H1 (cell line): ENCODE results near the gene FEV. TPM values are rescaled to one million over a fixed set of nuclear protein-coding genes. Genes with fewer than 3 reads are reported as not detected.

ENCODE experiments used
- ASH2L ChIP-seq: fragments of 200-600, 300-600 bp; sonication (generic); IDR thresholded peaks from one replicate; pipeline ENCODE4 v1.7.1; 2017; ENCODE audit warnings: low read length
- CBX5 ChIP-seq: fragments of 300-800, 300-1000 bp; sonication (generic); IDR thresholded peaks from 2 replicates; pipeline ENCODE4 v1.7.1; 2016; ENCODE audit warnings: antibody characterized with exemption, low read length, low read depth
- CEBPB ChIP-seq: IDR thresholded peaks from 2 replicates; pipeline ENCODE4 v1.6.1; 2012; ENCODE audit warnings: low read depth, low read length
- CHD2 ChIP-seq: IDR thresholded peaks from 2 replicates; pipeline ENCODE4 v1.6.1; 2012; ENCODE audit warnings: low read length, improper control_type of control experiment
- CREB1 ChIP-seq: IDR thresholded peaks from 2 replicates; pipeline ENCODE4 v1.6.1; 2012; ENCODE audit warnings: inconsistent platforms
- EZH2 ChIP-seq: fragments of 200-600 bp; sonication (generic); IDR thresholded peaks from 2 replicates; pipeline ENCODE4 v1.7.1; 2012; ENCODE audit warnings: low read depth, mild to moderate bottlenecking, moderate library complexity, low read length, inconsistent platforms; ENCODE audit not compliant: severe bottlenecking
- MAFK ChIP-seq: IDR thresholded peaks from 2 replicates; pipeline ENCODE4 v1.6.1; 2012; ENCODE audit warnings: low read depth, mild to moderate bottlenecking, improper control_type of control experiment, low read length
- NANOG ChIP-seq: IDR thresholded peaks from 2 replicates; pipeline ENCODE4 v1.6.1; 2011; ENCODE audit warnings: low read length, low read depth, mild to moderate bottlenecking, inconsistent platforms; ENCODE audit not compliant: insufficient read depth, poor library complexity, severe bottlenecking
- NRF1 ChIP-seq: IDR thresholded peaks from 2 replicates; pipeline ENCODE4 v1.6.1; 2011; ENCODE audit warnings: mild to moderate bottlenecking, low read depth, low read length, improper control_type of control experiment
- POLR2A ChIP-seq, 2 experiments: IDR thresholded peaks; 1 replicate in 1 of 2; 2 replicates in 1 of 2; pipeline ENCODE4 v1.6.1; 2011; ENCODE audit warnings: low read depth in 2 of 2, low read length in 2 of 2, mild to moderate bottlenecking in 2 of 2; ENCODE audit errors: control extremely low read depth in 1 of 2
- POLR2AphosphoS5 ChIP-seq: IDR thresholded peaks from 2 replicates; pipeline ENCODE4 v1.6.1; 2011; ENCODE audit warnings: low read depth, low read length
- POU5F1 ChIP-seq: IDR thresholded peaks from 2 replicates; pipeline ENCODE4 v1.6.1; 2011; ENCODE audit warnings: low read depth, mild to moderate bottlenecking, low read length, moderate library complexity
- RBBP5 ChIP-seq: IDR thresholded peaks from 2 replicates; pipeline ENCODE4 v1.7.1; 2012; ENCODE audit warnings: low read depth, mild to moderate bottlenecking, inconsistent platforms, low read length, moderate library complexity, borderline replicate concordance
- RFX5 ChIP-seq: IDR thresholded peaks from 2 replicates; pipeline ENCODE4 v1.6.1; 2011; ENCODE audit warnings: low read depth, low read length, improper control_type of control experiment, borderline replicate concordance
- SIN3A ChIP-seq, 2 experiments: IDR thresholded peaks in 1 of 2; conservative IDR thresholded peaks in 1 of 2; 2 replicates each; pipeline ENCODE4 v1.6.1; 2011 to 2012; ENCODE audit warnings: low read length in 2 of 2, improper control_type of control experiment in 1 of 2, low read depth in 1 of 2, mild to moderate bottlenecking in 1 of 2
- TAF7 ChIP-seq: optimal IDR thresholded peaks from 2 replicates; pipeline ENCODE3; 2011; ENCODE audit warnings: low read depth, mild to moderate bottlenecking, inconsistent platforms, low read length, moderate library complexity, borderline replicate concordance
- TBP ChIP-seq: IDR thresholded peaks from 2 replicates; pipeline ENCODE4 v1.6.1; 2011; ENCODE audit warnings: low read depth, low read length, improper control_type of control experiment
- ZNF274 ChIP-seq: IDR thresholded peaks from 2 replicates; pipeline ENCODE4 v1.7.0; 2012; ENCODE audit warnings: low read length, borderline replicate concordance; ENCODE audit errors: extremely low read depth
- polyA plus RNA-seq, 7 experiments: library from polyadenylated mRNA; depleted of rRNA in 3 of 7; stranded (reverse) in 5 of 7; unstranded in 2 of 7; fragments of >200 nt in 5 of 7; fragments of 200-250 nt in 2 of 7; gene quantifications; 1 replicate in 5 of 7; 2 replicates in 1 of 7; 4 replicates in 1 of 7; pipeline versions ENCODE4 v1.2.1 to v1.2.3, GENCODE V29; 2011 to 2013; ENCODE audit warnings: missing spikeins in 2 of 7, mixed read lengths in 2 of 7
- total RNA-seq: library from RNA; stranded (reverse); fragmentation: NEBNext Ultra II Directional; extraction: Animal tissue kit (Norgen Biotek cat#: 25700); gene quantifications from 2 replicates; pipeline ENCODE4 v1.2.1, GENCODE V29; 2021

Gene FEV
- total and polyA plus RNA-seq, 2 of the 8 experiments (the other 6 are each of a cell fraction or from before 2014, with no cell fraction given) = not detected

DNA sequence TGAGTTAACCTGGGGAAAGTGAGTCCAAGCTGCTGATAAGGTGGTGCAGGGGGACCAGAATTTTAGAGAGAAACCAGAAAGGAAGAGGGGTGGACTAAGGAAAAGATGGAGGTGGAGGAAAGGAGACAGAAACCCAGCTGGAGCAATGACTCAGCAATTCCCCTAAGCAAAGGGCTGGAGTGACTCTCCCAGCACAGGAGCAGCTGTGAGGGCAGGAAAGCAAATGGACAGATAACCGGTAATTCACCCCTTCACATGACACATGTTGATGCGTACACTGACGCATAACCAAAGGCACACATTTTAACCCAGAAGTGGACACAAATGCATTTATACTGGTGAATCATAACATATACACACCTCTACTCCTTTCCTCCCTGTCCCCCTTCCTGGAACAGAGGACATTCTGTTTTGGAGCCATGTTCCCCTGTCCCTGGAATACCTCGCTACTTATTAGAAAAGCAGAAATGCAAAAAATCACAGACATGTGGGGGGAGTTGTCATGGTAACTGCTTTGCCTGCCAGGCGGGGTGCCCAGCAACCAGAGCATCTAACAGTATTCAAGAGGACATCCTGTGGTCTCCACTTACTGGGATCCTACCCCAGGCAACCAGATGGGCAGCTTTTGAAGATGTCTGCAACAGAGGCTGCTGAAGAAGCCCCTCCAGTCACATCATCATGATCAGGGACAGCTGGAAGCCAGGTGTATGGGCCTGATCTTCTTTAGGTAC is 20.8 kb downstream of the FEV start (continued):
- TF ChIP-seq NRF1 = no peak
- no peak for TF ChIP-seq ASH2L
- TF ChIP-seq POLR2AphosphoS5 = no peak
- peak; percentile 81 for TF ChIP-seq MAFK
- TF ChIP-seq NANOG = no peak
- TF ChIP-seq POU5F1 = no peak
- no peak for TF ChIP-seq CHD2
- no peak for TF ChIP-seq CREB1
- no peak for TF ChIP-seq RFX5
- no peak for TF ChIP-seq TBP
- TF ChIP-seq POLR2A (IDR thresholded peaks at IDR 0.05; ENCODE audit: control extremely low read depth in 1 of 2, low read depth in 2 of 2, low read length in 2 of 2) = no peak
- no peak for TF ChIP-seq RBBP5
- TF ChIP-seq SIN3A (conservative IDR thresholded peaks at IDR 0.05 in 1 of 2, IDR thresholded peaks at IDR 0.05 in 1 of 2; ENCODE audit: low read depth in 1 of 2, low read length in 2 of 2) = no peak
- peak; percentile 10 for TF ChIP-seq EZH2
- no peak for TF ChIP-seq CBX5
- no peak for TF ChIP-seq TAF7
- no peak for TF ChIP-seq ZNF274
- TF ChIP-seq CEBPB = no peak
